D721Med (cell line): Measurements from ENCODE around the gene PCGF6.

ENCODE experiments used
- DNase-seq: peaks from one replicate; pipeline ENCODE4 v3.0.0; 2011; ENCODE audit warnings: low spot score; ENCODE audit not compliant: insufficient read length
- FAIRE-seq: peaks from 2 replicates; lab custom pipeline; 2011; peaks lifted over from hg19 to GRCh38; lab: Jason Lieb, UNC
- CTCF ChIP-seq: IDR thresholded peaks from 2 replicates; pipeline ENCODE4 v1.5.1; 2012; ENCODE audit warnings: mild to moderate bottlenecking, control low read depth; ENCODE audit not compliant: insufficient read depth; ENCODE audit errors: missing control alignments

Gene PCGF6

GRCh38 chr10:103257812-103258211, 93.1 kb downstream of the PCGF6 start:
- no peak for FAIRE-seq
- TF ChIP-seq CTCF: no peak

DNA sequence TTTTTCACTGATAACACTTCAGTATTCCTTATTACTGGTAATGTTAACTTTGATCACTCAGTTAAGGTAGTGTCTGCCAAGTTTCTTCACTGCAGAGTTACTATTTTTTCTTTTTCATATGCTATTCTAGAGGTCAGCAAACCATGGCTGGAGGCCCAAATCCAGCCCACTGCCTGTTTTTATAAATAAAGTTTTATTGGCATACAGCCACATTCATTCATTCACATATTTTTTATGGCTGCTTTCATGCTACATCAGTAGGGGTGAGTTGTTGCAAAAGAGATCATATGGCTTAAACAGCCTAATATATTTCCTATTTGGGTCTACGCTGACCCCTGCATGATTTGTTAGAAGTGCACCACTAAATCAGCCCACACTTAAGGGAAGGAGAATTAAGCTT, 94.3 kb downstream of the PCGF6 start:
- FAIRE-seq (no peak), DNase-seq (no peak)
- TF ChIP-seq CTCF: no peak

More at GRCh38 chr10:103257812-103258211, 93.1 kb downstream of the PCGF6 start:
- no peak for DNase-seq

DNA sequence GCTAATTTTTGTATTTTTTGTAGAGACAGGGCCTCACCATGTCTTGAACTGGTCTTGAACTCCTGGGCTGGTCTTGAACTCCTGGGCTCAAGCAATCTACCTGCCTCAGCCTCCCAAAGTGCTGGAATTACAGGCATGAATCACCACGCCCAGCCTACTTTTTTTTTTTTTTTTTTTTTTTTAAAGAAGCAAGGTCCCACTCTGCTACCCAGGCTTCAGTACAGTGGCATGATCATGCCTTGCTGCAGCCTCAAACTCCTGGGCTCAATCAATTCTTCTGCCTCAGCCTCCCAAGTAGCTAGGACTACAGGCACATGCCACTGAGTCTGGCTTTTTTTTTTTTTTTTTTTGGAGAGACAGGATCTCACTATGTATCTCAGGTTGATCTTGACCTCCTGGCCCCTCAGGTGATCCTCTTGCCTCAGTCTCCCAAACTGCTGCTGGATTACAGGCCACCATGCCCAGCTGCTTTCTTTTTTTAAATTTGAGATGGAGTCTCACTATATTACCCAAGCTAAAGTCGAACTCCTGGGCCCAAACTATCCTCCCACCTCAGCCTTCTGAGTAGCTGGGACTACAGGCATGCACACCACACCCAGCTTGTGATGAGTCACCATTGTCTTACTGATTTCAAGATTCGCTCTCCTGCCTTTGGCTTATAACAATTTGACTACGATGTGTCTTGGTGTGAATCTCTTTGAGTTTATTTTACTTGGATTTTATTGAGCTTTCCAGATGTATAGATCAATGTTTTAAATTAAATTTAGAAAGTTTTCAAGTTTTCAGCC, 96.2 kb downstream of the PCGF6 start:
- FAIRE-seq (no peak), DNase-seq (no peak)
- no peak for TF ChIP-seq CTCF

GRCh38 chr10:103254113-103254512, 96.8 kb downstream of the PCGF6 start:
- TF ChIP-seq CTCF: no peak
- no peak for FAIRE-seq
- no peak for DNase-seq
